ENCODE results near the gene ATRNL1. TPM values are rescaled to one million over a fixed set of nuclear protein-coding genes. Genes with fewer than 3 reads are reported as not detected.
"Not testable (repeated sequence)": the region's sequence is repeated elsewhere in the genome, so short reads cannot be mapped to it uniquely, and the experiment has no call there.

Gene ATRNL1
- total and polyA plus RNA-seq, 10 donors = 0.29 to 6.3 (median 2.2) TPM

- H3K27me3 ChIP-seq (replicated peaks in 1 of 7) = no peaks in the 10 kb centered on the region
- H3K9me3 ChIP-seq = peaks cover 0 to 50% (median 35%) of the 10 kb centered on the region in 8 donors
- DNase-seq = no peak
- no peaks in the 10 kb centered on the region for H3K36me3 ChIP-seq
- H3K4me1 ChIP-seq = no peaks in the 10 kb centered on the region
- no peak overlapping the region for H3K27ac ChIP-seq
- intact Hi-C loops (cut with DNase I; ENCODE audit: low total_unique reads) = no loop called here
- no peak overlapping the region for H3K4me3 ChIP-seq
- TF ChIP-seq CTCF (IDR thresholded peaks at IDR 0.05 in 8 of 11, conservative IDR thresholded peaks at IDR 0.05 in 3 of 11) (no peak), POLR2A (IDR thresholded peaks at IDR 0.05) (no peak), POLR2AphosphoS5 (IDR thresholded peaks at IDR 0.05) (no peak)
Measured at GRCh38 chr10:115503546-115503945, 410.4 kb downstream of the ATRNL1 start.

GRCh38 chr10:115514895-115515294, 421.7 kb downstream of the ATRNL1 start:
- intact Hi-C loops (cut with DNase I; ENCODE audit: low total_unique reads) = no loop called here

GRCh38 chr10:115525141-115525540, 432.0 kb downstream of the ATRNL1 start:
- H3K9me3 ChIP-seq = peaks cover 0 to 55% (median 40%) of the 10 kb centered on the region in 8 donors
- DNase-seq = no peak
- H3K27me3 ChIP-seq (replicated peaks in 1 of 7) = no peaks in the 10 kb centered on the region
- no peaks in the 10 kb centered on the region for H3K36me3 ChIP-seq
- TF ChIP-seq CTCF (IDR thresholded peaks at IDR 0.05 in 8 of 11, conservative IDR thresholded peaks at IDR 0.05 in 3 of 11) = no peak
- TF ChIP-seq POLR2A (IDR thresholded peaks at IDR 0.05) = no peak
- no peak for TF ChIP-seq POLR2AphosphoS5 (IDR thresholded peaks at IDR 0.05)
- H3K4me1 ChIP-seq = no peaks in the 10 kb centered on the region
- 83 to 89% (median 87%) methylated on average over 5 of the region's 5 CpGs for WGBS, 5 donors
- no peak overlapping the region for H3K4me3 ChIP-seq
- H3K27ac ChIP-seq = no peak overlapping the region
- intact Hi-C loops (cut with DNase I; ENCODE audit: low total_unique reads) = no loop called here

More at GRCh38 chr10:115514895-115515294, 421.7 kb downstream of the ATRNL1 start:
- DNase-seq = no peak
- Histone ChIP-seq H3K27me3 (replicated peaks in 1 of 7) (no peaks in the 10 kb centered on the region), H3K4me3 (no peak overlapping the region), H3K27ac (no peak overlapping the region), H3K4me1 (no peaks in the 10 kb centered on the region), H3K9me3 (peaks cover 0 to 6% (median 0%) of the 10 kb centered on the region in 8 donors), H3K36me3 (no peaks in the 10 kb centered on the region)
- no peak for TF ChIP-seq CTCF (IDR thresholded peaks at IDR 0.05 in 8 of 11, conservative IDR thresholded peaks at IDR 0.05 in 3 of 11)
- TF ChIP-seq POLR2AphosphoS5 (IDR thresholded peaks at IDR 0.05) = no peak
- TF ChIP-seq POLR2A (IDR thresholded peaks at IDR 0.05) = no peak
- WGBS, 5 donors = 68 to 90% (median 81%) methylated on average over 2 of the region's 2 CpGs

GRCh38 chr10:115527682-115528081, 434.5 kb downstream of the ATRNL1 start:
- H3K36me3 ChIP-seq; H3K27me3 ChIP-seq (replicated peaks in 1 of 7); H3K4me3 ChIP-seq; intact Hi-C loops (cut with DNase I; ENCODE audit: low total_unique reads); H3K27ac ChIP-seq; H3K4me1 ChIP-seq; DNase-seq: not testable (repeated sequence)
- H3K9me3 ChIP-seq = peaks cover 0 to 44% (median 31%) of the 10 kb centered on the region in 8 donors

GRCh38 chr10:115536401-115536800, 443.2 kb downstream of the ATRNL1 start:
- DNase-seq; intact Hi-C loops (cut with DNase I; ENCODE audit: low total_unique reads); H3K36me3 ChIP-seq; H3K27ac ChIP-seq; H3K4me3 ChIP-seq; H3K27me3 ChIP-seq (replicated peaks in 1 of 7); H3K9me3 ChIP-seq; H3K4me1 ChIP-seq: not testable (repeated sequence)
- 87 to 95% (median 94%) methylated on average over 16 to 18 of the region's 18 CpGs for WGBS, 5 donors
